Large intestine (tissue), 3 donors: Measurements from ENCODE around the gene EPS8. TPM values are rescaled to one million over a fixed set of nuclear protein-coding genes. Genes with fewer than 3 reads are reported as not detected.

Experiments used
- DNase-seq, 2 donors: peaks; one replicate each; pipeline versions ENCODE4 v3.0.0 to v3.0.0-alpha.2; 2013
- H3K27ac ChIP-seq: one replicate; pipeline ENCODE4 v1.5.1; 2013; ENCODE audit warnings: low read length
- H3K27me3 ChIP-seq: 2 replicates; pipeline ENCODE4 v1.6.1; 2013; ENCODE audit warnings: low read length; ENCODE audit not compliant: control insufficient read depth, insufficient read depth
- H3K36me3 ChIP-seq: 2 replicates; pipeline ENCODE4 v1.6.1; 2013; ENCODE audit warnings: low read length; ENCODE audit not compliant: control insufficient read depth, insufficient read depth
- H3K4me1 ChIP-seq: one replicate; pipeline ENCODE4 v1.6.1; 2013; ENCODE audit warnings: low read length; ENCODE audit not compliant: control insufficient read depth, insufficient read depth
- H3K4me3 ChIP-seq: one replicate; pipeline ENCODE4 v1.5.1; 2013; ENCODE audit warnings: low read length
- H3K9me3 ChIP-seq: one replicate; pipeline ENCODE4 v1.6.1; 2013; ENCODE audit warnings: mild to moderate bottlenecking, low read depth, low read length, moderate library complexity; ENCODE audit not compliant: control insufficient read depth
- WGBS: methylation state at CpG from one replicate; pipeline ENCODE4 v1.1.5; 2013; ENCODE audit warnings: low lambda C conversion rate; ENCODE audit not compliant: insufficient coverage; 5-methylcytosine and 5-hydroxymethylcytosine counted together
- polyA plus RNA-seq: library from polyadenylated mRNA; unstranded; fragments of 120-200 nt; gene quantifications from one replicate; pipeline ENCODE4 v1.2.1, GENCODE V29; 2013

Gene EPS8
- polyA plus RNA-seq, 1 donor = 61.6 TPM

GRCh38 chr12:15823360-15824128, 34.4 kb upstream of the EPS8 start:
- no CpG with 5 or more reads among the region's 3 CpGs for WGBS

GRCh38 chr12:15819644-15820437, 30.7 kb upstream of the EPS8 start:
- DNase-seq = no peak

More at GRCh38 chr12:15823360-15824128, 34.4 kb upstream of the EPS8 start:
- no peak for DNase-seq
- H3K4me1 ChIP-seq = peaks cover 3% of the 10 kb centered on the region
- no peaks in the 10 kb centered on the region for H3K27me3 ChIP-seq
- no peaks in the 10 kb centered on the region for H3K9me3 ChIP-seq
- H3K36me3 ChIP-seq = no peaks in the 10 kb centered on the region
- no peak overlapping the region for H3K4me3 ChIP-seq
- H3K27ac ChIP-seq = no peak overlapping the region

GRCh38 chr12:15818418-15818817, 29.2 kb upstream of the EPS8 start:
- H3K9me3 ChIP-seq = no peaks in the 10 kb centered on the region
- no peak overlapping the region for H3K4me3 ChIP-seq
- no peak overlapping the region for H3K27ac ChIP-seq
- H3K27me3 ChIP-seq = no peaks in the 10 kb centered on the region
- 100% methylated on average over 1 of the region's 1 CpG for WGBS
- H3K4me1 ChIP-seq = peaks cover 3% of the 10 kb centered on the region
- DNase-seq = no peak
- H3K36me3 ChIP-seq = no peaks in the 10 kb centered on the region

More at GRCh38 chr12:15819644-15820437, 30.7 kb upstream of the EPS8 start:
- Histone ChIP-seq H3K27me3 (no peaks in the 10 kb centered on the region), H3K36me3 (no peaks in the 10 kb centered on the region), H3K27ac (no peak overlapping the region), H3K4me3 (no peak overlapping the region), H3K4me1 (peaks cover 3% of the 10 kb centered on the region), H3K9me3 (no peaks in the 10 kb centered on the region)
- no CpG with 5 or more reads among the region's 3 CpGs for WGBS

GRCh38 chr12:15815730-15816129, 26.5 kb upstream of the EPS8 start:
- no peak for DNase-seq
- no peak overlapping the region for H3K27ac ChIP-seq
- no peaks in the 10 kb centered on the region for H3K27me3 ChIP-seq
- WGBS = 93% methylated on average over 2 of the region's 2 CpGs
- H3K4me3 ChIP-seq = no peak overlapping the region
- H3K9me3 ChIP-seq = no peaks in the 10 kb centered on the region
- H3K36me3 ChIP-seq = no peaks in the 10 kb centered on the region
- H3K4me1 ChIP-seq = peaks cover 3% of the 10 kb centered on the region

GRCh38 chr12:15811214-15812127, 22.3 kb upstream of the EPS8 start:
- Histone ChIP-seq H3K4me1 (no peaks in the 10 kb centered on the region), H3K36me3 (no peaks in the 10 kb centered on the region), H3K27me3 (no peaks in the 10 kb centered on the region), H3K27ac (no peak overlapping the region), H3K9me3 (no peaks in the 10 kb centered on the region), H3K4me3 (no peak overlapping the region)
- WGBS = 100% methylated on average over 1 of the region's 2 CpGs
- peak; percentile 23 to 25 for DNase-seq

GRCh38 chr12:15808652-15809051, 19.5 kb upstream of the EPS8 start:
- Histone ChIP-seq H3K27me3 (no peaks in the 10 kb centered on the region), H3K4me1 (no peaks in the 10 kb centered on the region), H3K9me3 (no peaks in the 10 kb centered on the region), H3K36me3 (no peaks in the 10 kb centered on the region), H3K27ac (no peak overlapping the region), H3K4me3 (no peak overlapping the region)
- WGBS = 50% methylated on average over 2 of the region's 3 CpGs
- no peak for DNase-seq

GRCh38 chr12:15808250-15808649, 19.1 kb upstream of the EPS8 start:
- peaks cover 2% of the 10 kb centered on the region for H3K9me3 ChIP-seq
- H3K4me3 ChIP-seq = no peak overlapping the region
- no peaks in the 10 kb centered on the region for H3K36me3 ChIP-seq
- no peak for DNase-seq
- H3K27me3 ChIP-seq = no peaks in the 10 kb centered on the region
- no peak overlapping the region for H3K27ac ChIP-seq
- H3K4me1 ChIP-seq = no peaks in the 10 kb centered on the region
- WGBS = no CpG with 5 or more reads among the region's 2 CpGs

- H3K4me1 ChIP-seq = no peaks in the 10 kb centered on the region
- H3K27me3 ChIP-seq = no peaks in the 10 kb centered on the region
- no peak overlapping the region for H3K4me3 ChIP-seq
- H3K36me3 ChIP-seq = no peaks in the 10 kb centered on the region
- DNase-seq = no peak
- WGBS = 100% methylated on average over 1 of the region's 1 CpG
- peaks cover 3% of the 10 kb centered on the region for H3K9me3 ChIP-seq
- no peak overlapping the region for H3K27ac ChIP-seq
Measured at GRCh38 chr12:15806826-15807225, 17.6 kb upstream of the EPS8 start.

- no peak overlapping the region for H3K4me3 ChIP-seq
- H3K4me1 ChIP-seq = peaks cover 3% of the 10 kb centered on the region
- no peak overlapping the region for H3K27ac ChIP-seq
- no peak for DNase-seq
- no peaks in the 10 kb centered on the region for H3K36me3 ChIP-seq
- no peaks in the 10 kb centered on the region for H3K27me3 ChIP-seq
- WGBS = 50% methylated on average over 1 of the region's 6 CpGs
- peaks cover 3% of the 10 kb centered on the region for H3K9me3 ChIP-seq
Measured at GRCh38 chr12:15801770-15802744, 12.9 kb upstream of the EPS8 start.
